22Rv1 (cell line): ENCODE data around the gene DNMT3A.

Experiments
- ZFX ChIP-seq: fragments of 450-650 bp; IDR thresholded peaks from 2 replicates; pipeline ENCODE4 v1.6.1; 2017; ENCODE audit warnings: antibody characterized with exemption, borderline replicate concordance
- TF ChIP-seq, protein P1 (sequence below): fragments of 450-650 bp; IDR thresholded peaks from 2 replicates; pipeline ENCODE4 v1.5.1; 2017; ENCODE audit warnings: mild to moderate bottlenecking

DNA sequence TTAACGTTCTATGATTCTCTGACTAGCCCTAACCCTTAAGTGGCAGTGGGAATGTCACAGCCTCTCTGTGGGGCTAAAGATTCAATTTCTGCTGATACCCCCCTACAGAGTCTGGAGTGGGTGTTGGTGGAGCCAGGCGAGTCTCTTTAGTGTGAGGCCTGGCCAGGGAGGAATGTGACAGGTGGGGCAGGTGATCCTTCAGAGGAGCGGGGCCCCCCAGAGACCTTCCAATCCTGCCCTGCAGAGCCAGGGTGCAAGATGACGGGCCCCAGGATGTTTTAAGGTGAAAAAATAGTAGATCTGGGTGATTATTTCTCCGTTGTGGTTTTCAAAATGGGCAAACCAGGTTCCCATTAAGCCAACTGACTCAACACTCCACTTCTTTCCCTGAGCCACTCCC lies 28.2 kb upstream of the DNMT3A start:
- TF ChIP-seq, protein P1, sequence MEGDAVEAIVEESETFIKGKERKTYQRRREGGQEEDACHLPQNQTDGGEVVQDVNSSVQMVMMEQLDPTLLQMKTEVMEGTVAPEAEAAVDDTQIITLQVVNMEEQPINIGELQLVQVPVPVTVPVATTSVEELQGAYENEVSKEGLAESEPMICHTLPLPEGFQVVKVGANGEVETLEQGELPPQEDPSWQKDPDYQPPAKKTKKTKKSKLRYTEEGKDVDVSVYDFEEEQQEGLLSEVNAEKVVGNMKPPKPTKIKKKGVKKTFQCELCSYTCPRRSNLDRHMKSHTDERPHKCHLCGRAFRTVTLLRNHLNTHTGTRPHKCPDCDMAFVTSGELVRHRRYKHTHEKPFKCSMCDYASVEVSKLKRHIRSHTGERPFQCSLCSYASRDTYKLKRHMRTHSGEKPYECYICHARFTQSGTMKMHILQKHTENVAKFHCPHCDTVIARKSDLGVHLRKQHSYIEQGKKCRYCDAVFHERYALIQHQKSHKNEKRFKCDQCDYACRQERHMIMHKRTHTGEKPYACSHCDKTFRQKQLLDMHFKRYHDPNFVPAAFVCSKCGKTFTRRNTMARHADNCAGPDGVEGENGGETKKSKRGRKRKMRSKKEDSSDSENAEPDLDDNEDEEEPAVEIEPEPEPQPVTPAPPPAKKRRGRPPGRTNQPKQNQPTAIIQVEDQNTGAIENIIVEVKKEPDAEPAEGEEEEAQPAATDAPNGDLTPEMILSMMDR = no peak
- no peak for TF ChIP-seq ZFX
